22Rv1 (cell line): ENCODE measurements around the gene HOXA10.

ENCODE experiments used
- H3K27ac ChIP-seq: fragments of 450-650 bp; 2 replicates; pipeline ENCODE4 v1.5.1; 2017
- ZFX ChIP-seq: fragments of 450-650 bp; IDR thresholded peaks from 2 replicates; pipeline ENCODE4 v1.6.1; 2017; ENCODE audit warnings: antibody characterized with exemption, borderline replicate concordance
- TF ChIP-seq, protein P1 (sequence below): fragments of 450-650 bp; IDR thresholded peaks from 2 replicates; pipeline ENCODE4 v1.5.1; 2017; ENCODE audit warnings: mild to moderate bottlenecking

The HOXA10 gene

GRCh38 chr7:27139334-27140125, 34.6 kb downstream of the HOXA10 start:
- no peak overlapping the region for H3K27ac ChIP-seq
- no peak for TF ChIP-seq ZFX
- TF ChIP-seq, protein P1, sequence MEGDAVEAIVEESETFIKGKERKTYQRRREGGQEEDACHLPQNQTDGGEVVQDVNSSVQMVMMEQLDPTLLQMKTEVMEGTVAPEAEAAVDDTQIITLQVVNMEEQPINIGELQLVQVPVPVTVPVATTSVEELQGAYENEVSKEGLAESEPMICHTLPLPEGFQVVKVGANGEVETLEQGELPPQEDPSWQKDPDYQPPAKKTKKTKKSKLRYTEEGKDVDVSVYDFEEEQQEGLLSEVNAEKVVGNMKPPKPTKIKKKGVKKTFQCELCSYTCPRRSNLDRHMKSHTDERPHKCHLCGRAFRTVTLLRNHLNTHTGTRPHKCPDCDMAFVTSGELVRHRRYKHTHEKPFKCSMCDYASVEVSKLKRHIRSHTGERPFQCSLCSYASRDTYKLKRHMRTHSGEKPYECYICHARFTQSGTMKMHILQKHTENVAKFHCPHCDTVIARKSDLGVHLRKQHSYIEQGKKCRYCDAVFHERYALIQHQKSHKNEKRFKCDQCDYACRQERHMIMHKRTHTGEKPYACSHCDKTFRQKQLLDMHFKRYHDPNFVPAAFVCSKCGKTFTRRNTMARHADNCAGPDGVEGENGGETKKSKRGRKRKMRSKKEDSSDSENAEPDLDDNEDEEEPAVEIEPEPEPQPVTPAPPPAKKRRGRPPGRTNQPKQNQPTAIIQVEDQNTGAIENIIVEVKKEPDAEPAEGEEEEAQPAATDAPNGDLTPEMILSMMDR: no peak

DNA sequence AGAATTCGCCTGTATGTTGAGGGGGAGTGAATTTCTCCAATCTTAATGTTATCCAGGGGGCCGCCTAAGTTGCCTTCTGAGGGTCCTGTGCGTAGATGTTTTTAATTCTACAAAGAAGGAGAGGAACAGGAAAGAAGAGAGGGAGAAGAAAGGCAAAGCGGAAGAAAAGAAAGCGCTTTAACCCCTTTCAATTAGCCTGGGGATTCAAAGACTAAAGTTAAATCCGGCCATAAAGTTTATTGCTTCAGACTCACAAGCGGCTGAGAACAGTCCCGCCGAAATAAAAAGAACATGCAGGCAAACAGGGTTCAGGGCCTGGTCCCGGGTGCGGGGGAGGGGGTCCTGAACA, 35.2 kb downstream of the HOXA10 start:
- TF ChIP-seq, protein P1: no peak
- TF ChIP-seq ZFX: no peak
- H3K27ac ChIP-seq: no peak overlapping the region

DNA sequence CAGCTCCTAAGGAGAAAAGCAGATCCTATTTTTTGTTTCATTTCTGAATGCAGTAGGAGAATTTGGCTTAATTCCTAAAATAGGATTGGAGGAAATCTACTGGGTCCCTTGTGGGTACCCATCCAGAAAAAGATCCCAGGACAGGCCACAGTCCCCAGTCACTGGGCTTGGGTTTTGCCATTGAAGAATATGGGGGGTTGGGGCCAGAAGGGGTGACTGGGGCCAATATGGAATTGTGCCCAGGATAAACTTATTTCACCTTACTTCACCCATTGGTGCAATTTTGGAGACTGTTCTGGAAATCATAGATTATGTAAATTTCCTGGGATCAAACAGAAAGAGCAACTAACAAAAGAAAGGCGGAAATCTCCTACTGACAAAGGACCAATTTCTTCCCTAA, 35.6 kb downstream of the HOXA10 start:
- no peak for TF ChIP-seq ZFX
- TF ChIP-seq, protein P1: no peak
- H3K27ac ChIP-seq: no peak overlapping the region

GRCh38 chr7:27137640-27138315, 36.3 kb downstream of the HOXA10 start:
- TF ChIP-seq, protein P1: no peak
- TF ChIP-seq ZFX: no peak
- no peak overlapping the region for H3K27ac ChIP-seq

- H3K27ac ChIP-seq: no peak overlapping the region
- TF ChIP-seq, protein P1: no peak
- no peak for TF ChIP-seq ZFX
Measured at GRCh38 chr7:27134392-27134791, 39.7 kb downstream of the HOXA10 start.

- TF ChIP-seq ZFX: no peak
- TF ChIP-seq, protein P1: no peak
- no peak overlapping the region for H3K27ac ChIP-seq
Measured at GRCh38 chr7:27133409-27134231, 40.5 kb downstream of the HOXA10 start.
